Stimulated activated CD8-positive, alpha-beta memory T cell treated with anti-CD3 and anti-CD28 coated beads, Interleukin-12 subunit alpha, Interleukin-12 subunit beta, amount 100 ng/mL, for 4 hours (primary cell): ENCODE measurements around the gene NATD1.

Experiments used
- DNase-seq: peaks from one replicate; pipeline ENCODE4 v3.0.0-alpha.2; 2020; ENCODE audit warnings: low read depth

NATD1 gene

GRCh38 chr17:21275579-21276263 lies 22.5 kb upstream of the NATD1 start:
- DNase-seq: peak; percentile 93

- no peak for DNase-seq
Measured at GRCh38 chr17:21275047-21275578, 21.9 kb upstream of the NATD1 start.

- DNase-seq: no peak
Measured at GRCh38 chr17:21272881-21273792, 19.9 kb upstream of the NATD1 start.

DNA sequence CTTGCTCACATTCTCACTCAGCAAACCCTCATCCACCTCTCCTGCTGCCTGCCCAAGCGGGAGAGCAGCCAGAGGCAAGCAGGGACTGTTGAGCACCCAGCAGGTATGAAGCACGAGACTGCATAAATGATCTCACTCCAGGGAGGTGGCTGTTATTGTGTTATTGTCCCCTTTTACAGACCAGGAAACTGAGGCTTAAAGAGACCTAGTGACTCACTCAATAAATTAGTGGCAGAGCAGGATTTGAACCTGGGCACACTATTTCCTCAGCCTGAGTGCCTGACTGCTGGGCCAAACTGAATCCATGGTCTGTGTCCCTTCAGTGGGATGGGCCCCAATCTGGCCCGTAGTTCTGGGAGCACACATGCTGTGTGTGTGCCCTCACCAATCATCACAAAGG lies 19.0 kb upstream of the NATD1 start:
- no peak for DNase-seq

GRCh38 chr17:21271454-21272183 lies 18.4 kb upstream of the NATD1 start:
- DNase-seq: no peak

GRCh38 chr17:21269394-21269793 lies 16.2 kb upstream of the NATD1 start:
- DNase-seq: no peak

DNA sequence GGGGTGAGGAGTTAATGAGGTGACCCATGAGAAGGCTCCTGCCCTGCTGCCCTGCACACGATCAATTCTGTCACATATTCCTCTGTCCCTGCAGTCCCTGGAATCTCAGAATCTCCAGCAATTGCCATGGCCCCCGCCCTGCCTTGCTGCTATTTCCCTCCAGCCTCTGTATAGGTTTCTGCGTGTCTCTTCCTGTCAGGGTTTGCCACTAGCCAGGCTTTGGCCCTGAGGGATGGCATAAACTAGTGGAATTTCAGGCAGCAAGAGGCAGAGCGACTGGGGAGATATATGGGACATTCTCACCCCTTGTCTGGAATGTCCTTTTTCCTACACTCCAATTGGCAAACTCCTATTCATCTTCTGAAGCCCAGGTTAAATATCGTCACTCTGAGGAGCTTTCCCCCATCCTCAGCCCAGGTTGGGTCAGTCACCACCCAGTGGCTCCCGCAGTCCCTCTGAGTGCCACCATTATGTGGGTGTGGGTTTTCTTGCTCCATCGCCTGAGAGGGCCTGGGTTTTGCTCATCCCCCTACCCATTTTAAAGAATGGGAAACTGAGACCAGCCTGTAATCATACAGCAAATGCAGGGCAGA lies 15.5 kb upstream of the NATD1 start:
- DNase-seq: no peak

GRCh38 chr17:21263376-21263775 lies 10.2 kb upstream of the NATD1 start:
- no peak for DNase-seq

DNA sequence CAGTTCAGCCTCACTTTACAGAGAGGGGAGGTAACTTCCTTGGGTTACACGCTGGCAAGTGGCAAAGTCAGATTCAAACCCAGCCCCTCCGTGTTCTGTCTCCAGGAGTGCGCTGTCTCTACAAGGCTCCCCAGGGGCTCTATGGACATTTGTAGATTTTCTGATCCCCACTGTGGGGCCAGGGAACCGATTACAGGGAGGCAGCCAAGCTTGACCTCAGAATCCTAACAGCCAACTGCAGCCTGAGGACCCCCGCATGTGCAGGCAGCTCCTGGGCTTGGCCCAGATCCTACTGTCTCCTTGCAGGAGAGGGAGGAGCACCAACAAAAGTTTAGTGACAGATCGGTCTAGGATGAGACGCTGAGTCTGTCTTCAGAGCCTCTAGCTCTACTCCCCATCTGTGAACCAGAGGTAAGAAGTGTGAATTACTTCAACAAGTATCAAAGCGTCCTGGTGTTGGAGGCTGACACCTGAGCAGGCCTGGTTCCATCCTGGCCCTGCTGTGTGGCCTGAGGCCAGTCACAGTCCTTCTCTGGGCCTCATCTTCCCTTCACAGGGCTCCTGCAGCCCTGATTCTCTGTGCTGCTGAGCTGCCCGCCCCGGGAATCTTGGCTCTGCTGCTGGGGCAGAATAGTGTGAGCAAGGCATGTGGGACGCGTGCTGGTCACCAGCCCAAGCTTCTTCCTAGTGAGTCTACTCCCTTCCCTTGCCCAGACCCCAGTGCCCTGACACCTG lies 9.2 kb upstream of the NATD1 start:
- DNase-seq: no peak

- DNase-seq: no peak
Measured at GRCh38 chr17:21258593-21258992, 5.4 kb upstream of the NATD1 start.

GRCh38 chr17:21253646-21254441 lies 634 bp upstream of the NATD1 start:
- no peak for DNase-seq

GRCh38 chr17:21252289-21252795 lies 868 bp downstream of the NATD1 start:
- DNase-seq: no peak

GRCh38 chr17:21251337-21252010 lies 1.7 kb downstream of the NATD1 start:
- DNase-seq: no peak

GRCh38 chr17:21250854-21251253 lies 2.4 kb downstream of the NATD1 start:
- no peak for DNase-seq

- DNase-seq: no peak
Measured at GRCh38 chr17:21249920-21250703, 3.1 kb downstream of the NATD1 start.

GRCh38 chr17:21249086-21249795 lies 4.0 kb downstream of the NATD1 start:
- DNase-seq: no peak

- no peak for DNase-seq
Measured at GRCh38 chr17:21248500-21248899, 4.7 kb downstream of the NATD1 start.

GRCh38 chr17:21247552-21248258 lies 5.5 kb downstream of the NATD1 start:
- no peak for DNase-seq
